ENCODE data around the gene KIF26B. TPM values are rescaled to one million over a fixed set of nuclear protein-coding genes. Genes with fewer than 3 reads are reported as not detected.

KIF26B gene
- total RNA-seq, 2 donors from 2014 or later = not detected

DNA sequence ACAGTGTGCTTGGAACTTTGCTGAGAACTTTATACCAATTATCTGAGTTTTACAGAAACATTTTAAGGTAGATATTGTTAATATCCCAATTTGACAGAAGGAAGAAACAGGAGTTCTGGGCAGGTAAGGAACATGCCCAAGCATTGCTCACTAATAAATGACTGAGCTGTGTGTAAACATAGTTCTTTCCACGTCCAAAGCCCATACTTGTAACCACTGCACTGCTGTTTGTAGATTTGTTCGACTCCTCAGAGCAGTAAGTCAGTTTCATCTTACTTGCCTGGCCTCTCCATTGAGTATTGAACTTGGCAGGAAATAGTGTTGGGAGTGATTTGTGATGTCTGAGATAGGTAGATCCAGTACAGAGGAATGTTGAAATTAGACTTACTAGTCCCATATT, 335.1 kb downstream of the KIF26B start:
- Mint-ChIP-seq H3K27ac (no peak overlapping the region), H3K27me3 (peaks cover 2 to 4% of the 10 kb centered on the region in 2 donors), H3K4me3 (no peak overlapping the region), H3K9me3 (no peaks in the 10 kb centered on the region), H3K36me3 (no peaks in the 10 kb centered on the region), H3K4me1 (ENCODE audit: low read depth in 2 of 2) (no peaks in the 10 kb centered on the region)
- ATAC-seq (no peak), DNase-seq (ENCODE audit: low spot score) (no peak)

DNA sequence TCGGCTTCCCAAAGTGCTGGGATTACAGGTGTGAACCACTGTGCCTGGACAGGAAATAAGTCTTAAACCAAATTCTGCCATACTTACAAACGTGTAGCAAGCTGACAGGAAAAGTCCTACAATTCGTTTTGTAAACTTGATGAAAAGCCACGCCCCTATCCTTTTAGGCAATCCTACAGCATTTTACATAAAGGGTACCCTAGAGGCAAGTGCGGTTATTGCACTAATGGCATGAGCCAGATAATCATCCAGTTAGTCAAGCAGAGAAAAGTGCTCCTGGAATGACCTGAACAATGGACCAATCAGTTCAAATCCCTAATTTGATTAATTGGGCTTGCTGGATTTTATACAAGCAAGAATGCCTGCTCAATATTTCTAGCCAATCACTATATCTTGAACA, 338.2 kb downstream of the KIF26B start:
- DNase-seq (ENCODE audit: low spot score) (no peak), ATAC-seq (no peak)
- no peaks in the 10 kb centered on the region for H3K36me3 Mint-ChIP-seq
- H3K27me3 Mint-ChIP-seq = peaks cover 4 to 20% of the 10 kb centered on the region in 2 donors
- H3K27ac Mint-ChIP-seq = no peak overlapping the region
- no peak overlapping the region for H3K4me3 Mint-ChIP-seq
- no peaks in the 10 kb centered on the region for H3K4me1 Mint-ChIP-seq (ENCODE audit: low read depth in 2 of 2)
- no peaks in the 10 kb centered on the region for H3K9me3 Mint-ChIP-seq

DNA sequence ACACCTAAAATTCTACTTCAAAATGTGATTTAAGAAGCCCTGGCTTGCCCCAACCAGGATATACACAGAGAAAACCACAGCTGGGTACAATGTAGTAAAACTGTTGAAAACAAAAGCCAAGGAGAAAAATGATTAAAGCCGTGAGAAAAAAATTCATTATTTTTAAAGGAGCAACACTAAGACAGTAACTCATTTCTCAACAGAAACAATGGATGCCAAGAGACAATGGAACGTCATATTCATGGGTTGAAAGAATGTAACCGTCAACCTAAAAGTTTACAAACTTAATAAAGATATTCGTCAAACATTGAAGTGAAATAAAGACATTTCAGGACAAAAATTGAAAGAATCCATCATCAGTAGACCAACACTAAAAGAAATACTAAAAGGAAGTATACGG, 340.9 kb downstream of the KIF26B start:
- Mint-ChIP-seq H3K27ac (no peak overlapping the region), H3K9me3 (no peaks in the 10 kb centered on the region), H3K4me1 (ENCODE audit: low read depth in 2 of 2) (no peaks in the 10 kb centered on the region), H3K4me3 (no peak overlapping the region), H3K27me3 (peaks cover 4 to 20% of the 10 kb centered on the region in 2 donors), H3K36me3 (no peaks in the 10 kb centered on the region)
- no peak for ATAC-seq
- DNase-seq (ENCODE audit: low spot score) = no peak

DNA sequence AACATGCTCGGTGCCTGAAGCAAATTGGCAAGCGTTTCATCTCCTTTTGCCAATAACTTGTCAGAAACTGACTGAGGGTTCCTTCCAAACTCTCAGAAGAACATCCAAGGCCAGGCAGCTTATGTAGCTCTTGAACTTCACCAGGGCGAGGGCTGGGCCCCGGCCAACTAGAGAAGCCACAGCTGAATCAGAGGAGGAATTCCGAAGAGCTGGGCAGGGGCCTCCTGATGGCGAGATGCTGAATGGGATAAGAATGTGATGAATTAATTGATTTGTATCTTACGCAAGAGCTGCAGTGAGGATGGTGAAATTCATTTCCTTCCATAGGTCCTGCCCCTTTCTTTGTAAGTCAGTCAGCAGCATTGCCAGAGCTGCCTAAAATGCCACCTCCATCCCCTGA, 345.8 kb downstream of the KIF26B start:
- Mint-ChIP-seq H3K9me3 (no peaks in the 10 kb centered on the region), H3K4me1 (ENCODE audit: low read depth in 2 of 2) (no peaks in the 10 kb centered on the region), H3K27me3 (peaks cover 0 to 10% of the 10 kb centered on the region in 2 donors), H3K27ac (no peak overlapping the region), H3K36me3 (no peaks in the 10 kb centered on the region), H3K4me3 (no peak overlapping the region)
- DNase-seq (ENCODE audit: low spot score) (no peak), ATAC-seq (no peak)

DNA sequence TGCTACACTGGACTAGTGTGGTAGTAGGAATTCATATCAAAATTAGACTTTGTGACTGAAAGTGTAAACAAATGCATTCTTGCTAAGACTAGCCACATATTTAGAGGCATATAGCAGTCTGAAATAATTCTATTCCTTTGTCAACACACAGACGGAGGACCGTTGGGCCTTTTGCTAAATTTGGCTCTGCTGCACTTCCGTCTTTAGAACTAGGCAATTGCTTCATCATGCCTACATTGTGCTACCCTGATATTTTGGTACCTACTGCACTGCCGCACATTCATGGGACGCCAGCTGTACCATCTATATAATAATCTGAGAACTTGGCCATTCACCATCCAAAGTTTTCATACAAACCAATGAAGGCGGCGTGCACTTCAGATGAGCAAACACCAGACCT, 346.8 kb downstream of the KIF26B start:
- Mint-ChIP-seq H3K9me3 (no peaks in the 10 kb centered on the region), H3K36me3 (no peaks in the 10 kb centered on the region), H3K4me1 (ENCODE audit: low read depth in 2 of 2) (no peaks in the 10 kb centered on the region), H3K4me3 (no peak overlapping the region), H3K27ac (no peak overlapping the region), H3K27me3 (no peaks in the 10 kb centered on the region)
- no peak for DNase-seq (ENCODE audit: low spot score)
- ATAC-seq = no peak

DNA sequence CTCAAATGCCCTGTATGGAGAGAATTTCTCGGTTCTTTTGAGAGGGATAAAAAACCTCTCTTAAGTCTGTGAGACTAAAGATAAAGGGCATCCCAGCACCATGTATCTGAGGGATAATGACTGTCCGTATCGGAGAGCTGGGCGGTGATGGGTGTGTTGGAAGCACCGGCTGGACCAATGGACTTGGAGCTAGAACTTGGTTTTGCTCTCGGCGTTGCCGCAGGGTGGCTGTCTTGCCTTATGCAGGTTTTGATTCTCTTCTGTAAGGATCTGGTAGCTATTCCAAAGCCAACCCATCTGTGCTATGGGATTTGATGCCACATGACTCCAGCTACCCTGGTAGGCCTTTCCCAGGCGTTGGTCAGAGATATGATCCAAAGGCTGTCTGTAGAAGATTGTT, 348.8 kb downstream of the KIF26B start:
- Mint-ChIP-seq H3K9me3 (no peaks in the 10 kb centered on the region), H3K27ac (no peak overlapping the region), H3K4me3 (no peak overlapping the region), H3K4me1 (ENCODE audit: low read depth in 2 of 2) (no peaks in the 10 kb centered on the region), H3K27me3 (no peaks in the 10 kb centered on the region), H3K36me3 (no peaks in the 10 kb centered on the region)
- DNase-seq (ENCODE audit: low spot score) (no peak), ATAC-seq (no peak)

DNA sequence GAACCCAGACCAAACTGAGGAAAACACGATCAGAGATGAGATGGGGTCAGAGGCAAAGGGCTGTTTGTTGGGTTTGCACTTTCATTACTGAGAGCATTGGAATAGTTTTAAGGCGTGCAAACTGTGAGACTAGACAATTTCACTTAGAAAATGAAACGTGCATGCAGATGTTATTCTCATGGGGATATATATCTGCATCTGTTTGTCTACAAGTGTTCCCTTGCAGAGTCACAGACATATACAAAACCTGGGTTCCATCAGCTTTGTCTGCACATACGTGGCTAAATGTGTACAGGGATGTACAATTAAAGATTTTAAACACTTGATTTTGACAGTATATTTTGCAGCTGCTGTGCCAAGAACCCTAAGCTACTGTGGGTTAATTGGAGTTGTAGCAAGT, 355.4 kb downstream of the KIF26B start:
- Mint-ChIP-seq H3K36me3 (no peaks in the 10 kb centered on the region), H3K9me3 (no peaks in the 10 kb centered on the region), H3K27ac (no peak overlapping the region), H3K27me3 (peaks cover 0 to 10% of the 10 kb centered on the region in 2 donors), H3K4me3 (no peak overlapping the region), H3K4me1 (ENCODE audit: low read depth in 2 of 2) (peaks cover 0 to 3% of the 10 kb centered on the region in 2 donors)
- DNase-seq (ENCODE audit: low spot score) (no peak), ATAC-seq (no peak)

DNA sequence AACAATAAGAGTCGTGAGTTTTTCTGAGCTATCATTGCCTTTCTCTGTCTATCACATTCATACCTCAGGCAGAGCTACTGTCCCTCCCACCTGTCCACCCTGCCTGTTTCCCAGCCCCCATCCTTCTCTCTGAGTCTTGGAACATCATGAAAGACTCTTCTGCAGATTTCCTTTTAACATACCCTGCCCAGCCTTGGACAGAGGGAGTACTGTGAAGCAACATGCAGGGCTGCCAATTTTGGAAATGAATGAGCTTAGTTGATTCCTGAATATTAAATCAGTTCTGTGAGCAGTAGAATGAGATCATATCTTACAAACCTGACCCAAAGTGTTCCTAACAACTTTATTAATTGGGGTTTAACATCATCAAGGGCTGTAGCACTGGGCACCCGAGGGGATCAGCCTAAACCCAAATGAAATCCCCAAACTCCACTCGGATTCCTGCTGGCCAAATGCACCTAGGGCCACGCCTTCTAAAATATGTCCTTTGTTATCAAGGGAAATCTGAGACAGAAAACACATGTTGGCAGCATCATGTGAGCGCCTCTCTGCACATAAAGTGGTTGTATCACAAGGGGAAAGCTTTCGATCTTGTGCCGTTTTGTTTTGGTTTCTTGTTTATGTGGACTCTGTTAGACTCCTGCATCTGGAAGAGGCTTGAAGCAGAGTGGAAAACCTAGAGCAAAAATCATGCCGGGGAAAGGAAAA, 357.6 kb downstream of the KIF26B start:
- ATAC-seq = no peak
- Mint-ChIP-seq H3K4me1 (ENCODE audit: low read depth in 2 of 2) (peaks cover 0 to 3% of the 10 kb centered on the region in 2 donors), H3K9me3 (no peaks in the 10 kb centered on the region), H3K36me3 (no peaks in the 10 kb centered on the region), H3K27ac (no peak overlapping the region), H3K27me3 (peaks cover 2 to 11% of the 10 kb centered on the region in 2 donors), H3K4me3 (no peak overlapping the region)
- DNase-seq (ENCODE audit: low spot score) = no peak

DNA sequence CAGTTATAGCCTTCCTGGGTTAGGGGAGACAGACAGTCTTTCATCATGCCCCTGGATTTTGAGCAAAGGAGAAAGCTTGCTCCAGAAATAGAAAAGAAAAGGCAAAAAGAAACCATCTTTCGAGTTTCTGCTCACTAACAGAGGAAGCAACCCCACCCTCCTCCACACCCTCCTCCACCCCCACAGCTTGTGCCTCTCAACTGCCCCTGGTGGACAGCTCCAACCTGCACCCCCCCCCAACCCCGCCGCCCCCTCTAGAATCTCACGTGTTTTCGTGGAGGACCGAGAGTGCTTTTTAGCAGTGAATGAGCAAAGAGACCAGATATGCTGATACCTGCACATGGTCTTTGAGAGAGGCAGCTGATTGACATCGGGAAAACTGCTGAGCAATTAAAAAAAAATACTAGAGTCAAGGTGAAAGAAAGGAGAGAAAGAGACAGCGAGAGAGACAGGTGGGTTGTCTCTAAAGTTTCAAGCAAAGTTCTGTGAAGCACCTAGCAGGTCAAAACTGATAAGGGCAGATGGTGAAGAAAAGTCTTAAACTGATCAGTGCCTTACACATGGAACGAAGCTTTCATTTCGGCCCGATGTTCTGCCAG, 358.3 kb downstream of the KIF26B start:
- Mint-ChIP-seq H3K27ac (no peak overlapping the region), H3K27me3 (peaks cover 7 to 13% of the 10 kb centered on the region in 2 donors), H3K4me1 (ENCODE audit: low read depth in 2 of 2) (peaks cover 0 to 3% of the 10 kb centered on the region in 2 donors)

DNA sequence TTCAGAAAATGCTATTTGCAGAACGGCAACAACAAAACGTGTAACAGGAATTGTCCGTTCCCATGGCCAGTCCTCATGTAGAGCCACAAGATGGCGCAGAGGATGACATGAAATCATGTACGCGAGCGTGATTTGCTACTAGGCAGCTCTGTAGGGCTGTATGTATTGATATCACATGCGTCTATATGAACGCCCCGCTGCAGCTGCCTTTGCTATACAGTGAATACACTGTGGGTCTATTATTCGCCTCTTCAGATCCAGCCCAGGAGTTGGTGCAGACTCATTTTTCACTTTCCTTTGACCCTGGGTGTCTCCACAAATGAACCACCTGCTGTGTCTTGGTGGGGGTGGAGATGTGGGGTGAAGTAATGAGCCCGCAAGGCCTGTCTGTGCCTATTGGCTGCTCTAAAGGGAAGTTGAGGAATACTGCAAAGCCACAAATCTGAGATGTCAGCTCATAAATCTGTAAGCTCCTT, 361.5 kb downstream of the KIF26B start:
- H3K27ac Mint-ChIP-seq = no peak overlapping the region
- DNase-seq (ENCODE audit: low spot score) (no peak), ATAC-seq (no peak)
- no peaks in the 10 kb centered on the region for H3K36me3 Mint-ChIP-seq
- H3K9me3 Mint-ChIP-seq = no peaks in the 10 kb centered on the region
- H3K27me3 Mint-ChIP-seq = peaks cover 8 to 14% of the 10 kb centered on the region in 2 donors
- peaks cover 0 to 3% of the 10 kb centered on the region in 2 donors for H3K4me1 Mint-ChIP-seq (ENCODE audit: low read depth in 2 of 2)
- H3K4me3 Mint-ChIP-seq = no peak overlapping the region

More for the DNA sequence above, 358.3 kb downstream of the KIF26B start:
- Mint-ChIP-seq H3K9me3 (no peaks in the 10 kb centered on the region), H3K4me3 (no peak overlapping the region), H3K36me3 (no peaks in the 10 kb centered on the region)
- no peak for DNase-seq (ENCODE audit: low spot score)
- ATAC-seq = no peak

DNA sequence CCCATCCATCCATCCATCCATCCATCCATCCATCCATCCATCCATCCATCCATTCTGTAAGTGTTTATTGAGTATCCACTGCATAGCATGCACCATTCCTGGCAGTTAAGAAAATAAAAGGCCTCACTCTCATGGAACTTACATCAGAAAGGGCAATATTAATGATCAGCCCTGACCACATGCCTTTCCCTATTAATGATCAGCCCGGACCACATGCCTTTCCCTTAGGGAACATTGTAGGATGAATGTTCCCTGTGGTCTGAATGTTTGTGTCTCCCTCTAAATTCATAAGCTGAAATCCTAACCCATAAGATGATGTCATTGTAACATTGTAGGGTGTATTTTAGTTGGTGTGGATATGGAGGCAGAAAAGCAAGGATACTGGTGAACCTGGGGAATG, 365.8 kb downstream of the KIF26B start:
- H3K27ac Mint-ChIP-seq = no peak overlapping the region
- no peaks in the 10 kb centered on the region for H3K4me1 Mint-ChIP-seq (ENCODE audit: low read depth in 2 of 2)
- DNase-seq (ENCODE audit: low spot score) (no peak), ATAC-seq (no peak)
- H3K9me3 Mint-ChIP-seq = no peaks in the 10 kb centered on the region
- H3K4me3 Mint-ChIP-seq = no peak overlapping the region
- no peaks in the 10 kb centered on the region for H3K36me3 Mint-ChIP-seq
- peaks cover 8 to 21% of the 10 kb centered on the region in 2 donors for H3K27me3 Mint-ChIP-seq

DNA sequence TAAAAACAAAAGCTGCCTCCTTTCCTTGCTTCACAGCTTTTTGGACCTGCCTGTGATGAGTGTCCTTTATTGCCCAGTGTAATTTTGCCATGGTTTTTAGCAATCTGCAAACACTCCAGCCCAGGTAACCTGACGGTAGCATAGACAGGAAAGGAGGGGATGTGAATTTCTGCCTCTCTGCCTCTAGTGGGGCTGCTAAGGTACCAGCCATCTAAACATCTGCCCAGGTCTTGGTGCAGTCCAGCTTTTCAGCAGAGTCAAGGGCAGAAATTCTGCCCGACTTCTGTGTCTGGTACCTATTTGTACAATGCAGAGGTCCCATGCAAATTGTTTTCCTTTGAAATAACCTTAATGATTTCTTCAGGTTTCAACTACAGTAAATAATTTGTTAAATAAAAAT, 371.4 kb downstream of the KIF26B start:
- no peak for ATAC-seq
- Mint-ChIP-seq H3K4me3 (no peak overlapping the region), H3K27ac (no peak overlapping the region), H3K36me3 (no peaks in the 10 kb centered on the region), H3K4me1 (ENCODE audit: low read depth in 2 of 2) (no peaks in the 10 kb centered on the region), H3K27me3 (peaks cover 11 to 20% of the 10 kb centered on the region in 2 donors), H3K9me3 (no peaks in the 10 kb centered on the region)
- DNase-seq (ENCODE audit: low spot score) = no peak

DNA sequence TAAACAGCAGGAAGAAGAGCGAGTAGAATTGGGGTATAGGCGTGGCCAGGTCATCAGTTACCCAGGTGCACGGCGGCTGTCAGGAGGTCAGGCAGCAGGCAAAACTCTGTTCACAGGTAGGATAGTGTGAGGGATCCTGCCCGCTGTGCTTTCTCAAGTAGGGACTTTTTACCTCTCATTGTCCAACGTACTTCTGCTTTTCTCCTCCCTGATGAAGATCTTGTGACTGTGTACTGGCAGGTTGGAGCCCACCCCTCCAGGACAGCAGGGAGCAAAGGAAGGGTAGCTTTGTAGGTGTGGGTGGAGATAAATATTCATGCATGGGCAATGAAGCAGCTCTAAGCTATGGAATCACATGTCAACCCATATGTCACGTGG, 373.5 kb downstream of the KIF26B start:
- no peak overlapping the region for H3K4me3 Mint-ChIP-seq
- H3K27ac Mint-ChIP-seq = no peak overlapping the region
- H3K4me1 Mint-ChIP-seq (ENCODE audit: low read depth in 2 of 2) = no peaks in the 10 kb centered on the region
- H3K9me3 Mint-ChIP-seq = no peaks in the 10 kb centered on the region
- DNase-seq (ENCODE audit: low spot score) (no peak), ATAC-seq (no peak)
- H3K27me3 Mint-ChIP-seq = peaks cover 11 to 20% of the 10 kb centered on the region in 2 donors
- no peaks in the 10 kb centered on the region for H3K36me3 Mint-ChIP-seq

DNA sequence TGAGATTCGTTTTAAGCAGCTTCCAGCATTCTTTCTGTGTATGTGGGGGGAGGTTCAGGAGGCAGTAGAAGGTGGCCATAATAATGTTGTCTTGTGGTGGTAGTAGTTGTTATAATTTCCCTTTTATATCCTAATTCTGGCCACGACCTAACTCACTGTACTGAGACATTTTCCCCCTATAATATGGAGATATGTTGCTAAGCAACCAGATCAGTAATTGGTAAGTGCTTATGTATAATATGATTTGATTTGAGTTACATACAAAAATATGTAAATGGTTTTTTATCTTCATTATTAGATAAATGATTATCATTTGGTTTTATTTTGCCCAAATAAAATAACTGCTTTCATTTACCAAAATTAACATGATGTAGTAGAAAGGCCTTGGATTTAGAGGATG, 376.2 kb downstream of the KIF26B start:
- H3K4me3 Mint-ChIP-seq = no peak overlapping the region
- peaks cover 6 to 13% of the 10 kb centered on the region in 2 donors for H3K27me3 Mint-ChIP-seq
- H3K4me1 Mint-ChIP-seq (ENCODE audit: low read depth in 2 of 2) = no peaks in the 10 kb centered on the region
- no peak overlapping the region for H3K27ac Mint-ChIP-seq
- H3K9me3 Mint-ChIP-seq = no peaks in the 10 kb centered on the region
- ATAC-seq (no peak), DNase-seq (ENCODE audit: low spot score) (no peak)
- no peaks in the 10 kb centered on the region for H3K36me3 Mint-ChIP-seq
